RWPE1 (cell line): ENCODE results near the gene SLC2A14.
"Not testable (repeated sequence)": the region's sequence is repeated elsewhere in the genome, so short reads cannot be mapped to it uniquely, and the experiment has no call there.

ENCODE experiments used
- CTCF ChIA-PET: fragments of 350-600 bp; sonication (Branson Sonifier 250); formaldehyde crosslinking; extraction: SDS; loops from one replicate; lab custom pipeline; 2021; lab: Yijun Ruan, JAX
- POLR2A ChIA-PET: fragments of 400-600 bp; formaldehyde crosslinking; extraction: SDS; loops from one replicate; lab custom pipeline; 2020; ENCODE audit warnings: antibody characterized with exemption; ENCODE audit not compliant: low non-redundant PET; lab: Yijun Ruan, JAX
- DNase-seq: peaks from one replicate; pipeline ENCODE4 v3.0.0; 2012; ENCODE audit warnings: low spot score
- H3K27ac ChIP-seq: fragments of 450-650 bp; 2 replicates; pipeline ENCODE4 v1.5.1; 2017
- CTCF ChIP-seq: fragments of 450-650 bp; conservative IDR thresholded peaks from 2 replicates; pipeline ENCODE4 v1.5.1; 2017; ENCODE audit warnings: low read depth, mild to moderate bottlenecking

Gene SLC2A14

GRCh38 chr12:7884689-7885088 lies 12.0 kb upstream of the SLC2A14 start:
- no peak for TF ChIP-seq CTCF
- DNase-seq = no peak
- CTCF ChIA-PET = interaction anchor here (0.6 kb wide), 1 partner anchor 34 kb away, joined by 3 read pairs; no protein-coding TSS in a partner anchor
- H3K27ac ChIP-seq = no peak overlapping the region
- POLR2A ChIA-PET = no interaction called here

DNA sequence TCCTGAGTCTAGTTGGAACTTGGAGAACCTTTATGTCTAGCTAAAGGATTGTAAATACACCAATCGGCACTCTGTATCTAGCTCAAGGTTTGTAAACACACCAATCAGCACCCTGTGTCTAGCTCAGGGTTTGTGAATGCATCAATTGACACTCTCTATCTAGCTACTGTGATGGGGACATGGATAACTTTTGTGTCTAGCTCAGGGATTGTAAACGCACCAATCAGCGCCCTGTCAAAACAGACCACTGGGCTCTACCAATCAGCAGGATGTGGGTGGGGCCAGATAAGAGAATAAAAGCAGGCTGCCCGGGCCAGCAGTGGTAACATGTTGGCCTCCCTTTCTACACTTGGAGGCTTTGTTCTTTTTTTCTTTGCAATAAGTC lies 9.0 kb upstream of the SLC2A14 start:
- POLR2A ChIA-PET, CTCF ChIA-PET, DNase-seq, H3K27ac ChIP-seq: not testable (repeated sequence)

- POLR2A ChIA-PET, DNase-seq, CTCF ChIA-PET, H3K27ac ChIP-seq: not testable (repeated sequence)
Measured at GRCh38 chr12:7880952-7881735, 8.4 kb upstream of the SLC2A14 start.

GRCh38 chr12:7879246-7879645 lies 6.5 kb upstream of the SLC2A14 start:
- no peak for TF ChIP-seq CTCF
- ChIA-PET POLR2A (no interaction called here), CTCF (interaction anchor here (0.6 to 1.0 kb wide), 2 partner anchors 53 to 241 kb away, joined by 3 read pairs; no protein-coding TSS in a partner anchor)

DNA sequence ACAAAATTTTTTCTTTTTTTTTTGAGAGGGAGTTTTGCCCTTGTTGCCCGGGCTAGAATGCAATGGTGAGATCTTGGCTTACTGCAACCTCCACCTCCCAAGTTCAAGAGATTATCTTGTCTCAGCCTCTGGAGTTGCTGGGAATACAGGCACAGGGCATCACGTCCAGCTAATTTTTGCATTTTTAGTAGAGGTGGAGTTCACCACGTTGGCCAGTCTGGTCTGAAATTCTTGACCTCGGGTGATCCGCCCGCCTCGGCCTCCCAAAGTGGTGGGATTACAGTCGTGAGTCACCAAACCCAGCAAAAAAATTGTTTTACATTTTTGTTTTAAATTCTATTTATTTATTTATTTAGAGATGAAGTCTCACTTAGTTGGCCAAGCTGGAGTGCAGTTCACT lies 4.7 kb upstream of the SLC2A14 start:
- TF ChIP-seq CTCF = no peak
- CTCF ChIA-PET = interaction anchor here (0.6 to 0.7 kb wide), 2 partner anchors 8 to 51 kb away, joined by 3 to 4 read pairs; no protein-coding TSS in a partner anchor
- DNase-seq = no peak
- no peak overlapping the region for H3K27ac ChIP-seq
- POLR2A ChIA-PET = no interaction called here

More at GRCh38 chr12:7879246-7879645, 6.5 kb upstream of the SLC2A14 start:
- DNase-seq = no peak
- H3K27ac ChIP-seq = no peak overlapping the region

DNA sequence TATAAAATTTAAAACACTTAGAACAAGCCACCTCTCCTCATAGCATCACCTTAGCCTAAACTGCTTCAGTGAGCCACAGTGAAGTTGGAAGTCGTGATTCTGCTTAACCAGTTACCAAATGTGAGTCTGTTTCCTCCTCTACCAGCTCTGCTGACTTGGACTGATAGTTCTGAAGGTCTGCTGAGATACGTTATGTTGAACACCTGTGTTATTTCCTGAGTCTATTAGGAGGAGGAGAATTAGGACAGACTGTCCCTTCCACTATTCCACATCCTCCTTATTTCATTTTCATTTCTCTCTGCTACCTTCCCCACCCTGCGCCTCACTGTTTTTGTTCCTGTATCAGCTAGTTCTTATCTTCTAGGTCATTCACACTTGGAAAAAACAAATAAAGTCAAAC lies 2.4 kb downstream of the SLC2A14 start:
- no peak for DNase-seq
- no peak for TF ChIP-seq CTCF
- H3K27ac ChIP-seq = no peak overlapping the region
- ChIA-PET CTCF (interaction anchor here (0.6 to 0.8 kb wide), 2 partner anchors 19 to 125 kb away, joined by 3 to 4 read pairs; no protein-coding TSS in a partner anchor), POLR2A (no interaction called here)

- CTCF ChIA-PET = no interaction called here
- no peak overlapping the region for H3K27ac ChIP-seq
- no peak for DNase-seq
- POLR2A ChIA-PET = no interaction called here
- no peak for TF ChIP-seq CTCF
Measured at GRCh38 chr12:7869137-7869536, 3.6 kb downstream of the SLC2A14 start.
